ENCODE data around the gene CCNI2. TPM values are rescaled to one million over a fixed set of nuclear protein-coding genes. Genes with fewer than 3 reads are reported as not detected.
"Not testable (repeated sequence)": the region's sequence is repeated elsewhere in the genome, so short reads cannot be mapped to it uniquely, and the experiment has no call there.

Gene CCNI2
- total RNA-seq, 1 experiment from 2014 or later = not detected

DNA sequence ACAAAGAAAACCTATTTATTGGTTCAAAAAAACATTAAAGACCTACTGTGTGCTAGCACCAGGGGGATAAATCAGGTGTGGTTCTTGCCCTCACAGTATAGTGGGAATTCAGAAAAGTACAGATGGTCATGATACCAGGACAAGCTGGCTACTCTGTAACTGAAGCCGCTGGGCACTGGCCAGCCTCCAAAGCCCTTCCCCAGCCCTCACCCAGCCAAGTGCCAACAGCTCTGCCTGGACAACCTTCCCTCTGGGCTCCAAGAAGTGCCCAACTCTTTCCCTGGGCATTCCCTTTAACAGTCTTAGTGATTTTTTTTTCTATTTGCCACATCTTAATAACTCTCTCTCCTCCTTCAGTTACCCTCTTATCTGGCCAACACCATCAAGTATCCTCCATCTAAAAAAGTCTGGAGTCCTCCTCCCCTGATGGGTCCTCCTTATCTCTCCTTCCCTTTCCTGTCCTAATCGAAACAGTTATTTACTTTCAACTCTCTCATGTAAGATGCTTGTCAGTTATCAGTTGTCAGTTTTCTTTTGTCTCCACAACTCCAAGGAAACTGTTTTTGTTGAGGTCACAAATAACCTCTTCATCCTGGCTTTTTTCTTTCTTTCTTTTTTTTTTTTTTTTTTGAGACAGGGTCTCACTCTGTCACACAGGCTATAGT is 43.1 kb downstream of the CCNI2 start:
- in situ Hi-C loops (cut with HindIII; ENCODE audit: low pct_unique_long_range_greater_than_20kb, low sequenced_read_pairs) = no loop called here
- DNase-seq (ENCODE audit: low read depth, low spot score) = no peak

DNA sequence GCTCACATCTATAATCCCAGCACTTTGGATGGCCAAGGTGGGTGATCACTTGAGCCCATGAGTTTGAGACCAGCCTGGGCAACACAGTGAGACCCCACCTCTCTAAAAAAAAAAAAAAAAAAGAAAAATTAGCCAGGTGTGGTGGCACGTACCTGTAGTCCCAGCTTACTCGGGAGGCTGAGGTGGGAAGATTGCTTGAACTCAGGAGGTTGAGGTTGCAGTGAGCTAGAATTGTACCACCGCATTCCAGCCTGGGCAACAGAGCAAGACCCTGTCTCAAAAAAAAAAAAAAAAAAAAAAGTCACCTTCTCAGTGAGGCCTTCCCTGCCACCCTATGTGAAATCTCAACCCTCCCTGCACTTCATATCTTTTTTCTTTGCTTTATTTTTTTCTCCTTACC is 43.8 kb downstream of the CCNI2 start:
- no peak for DNase-seq (ENCODE audit: low read depth, low spot score)
- in situ Hi-C loops (cut with HindIII; ENCODE audit: low pct_unique_long_range_greater_than_20kb, low sequenced_read_pairs) = no loop called here

DNA sequence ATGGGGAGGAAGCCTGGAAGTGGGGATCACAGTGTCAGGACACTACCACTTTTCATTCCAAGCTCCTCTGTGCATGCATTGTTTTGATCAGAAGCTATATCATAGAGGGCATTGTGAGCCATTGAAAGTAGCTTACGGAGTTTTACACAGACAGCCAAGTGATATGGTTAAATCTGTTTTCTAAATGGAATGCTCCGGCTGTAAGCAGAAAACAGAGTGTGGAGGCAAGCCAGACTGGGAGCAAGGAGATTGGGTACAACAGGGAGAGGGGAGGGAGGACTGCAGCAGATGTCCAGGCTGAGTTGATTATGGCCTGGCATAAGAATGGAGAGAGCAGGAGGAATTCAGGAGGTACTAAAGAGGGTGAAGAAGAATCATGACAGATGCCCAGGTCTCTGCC is 50.4 kb downstream of the CCNI2 start:
- in situ Hi-C loops (cut with HindIII; ENCODE audit: low pct_unique_long_range_greater_than_20kb, low sequenced_read_pairs) = no loop called here
- DNase-seq (ENCODE audit: low read depth, low spot score) = peak; percentile 72

DNA sequence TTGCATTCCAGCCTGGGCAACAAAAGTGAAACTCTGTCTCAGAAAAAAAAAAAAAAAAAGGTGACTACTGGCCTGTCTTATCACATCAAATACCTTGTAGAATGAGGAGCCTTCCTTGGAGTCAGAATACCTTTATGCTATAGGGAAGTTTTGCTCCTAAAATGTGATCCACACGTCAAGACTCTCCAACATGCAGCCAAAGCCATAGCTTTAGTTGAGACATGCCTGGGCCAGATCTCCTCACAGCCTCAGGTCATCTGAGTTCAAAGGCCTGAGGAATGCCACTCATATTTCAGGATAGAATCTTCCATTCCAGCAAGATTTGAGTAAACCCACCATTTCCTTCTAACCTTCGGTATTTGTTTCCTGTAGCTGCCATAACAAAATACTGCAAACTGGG is 52.2 kb downstream of the CCNI2 start:
- DNase-seq (ENCODE audit: low read depth, low spot score) = no peak
- in situ Hi-C loops (cut with HindIII; ENCODE audit: low pct_unique_long_range_greater_than_20kb, low sequenced_read_pairs) = no loop called here

DNA sequence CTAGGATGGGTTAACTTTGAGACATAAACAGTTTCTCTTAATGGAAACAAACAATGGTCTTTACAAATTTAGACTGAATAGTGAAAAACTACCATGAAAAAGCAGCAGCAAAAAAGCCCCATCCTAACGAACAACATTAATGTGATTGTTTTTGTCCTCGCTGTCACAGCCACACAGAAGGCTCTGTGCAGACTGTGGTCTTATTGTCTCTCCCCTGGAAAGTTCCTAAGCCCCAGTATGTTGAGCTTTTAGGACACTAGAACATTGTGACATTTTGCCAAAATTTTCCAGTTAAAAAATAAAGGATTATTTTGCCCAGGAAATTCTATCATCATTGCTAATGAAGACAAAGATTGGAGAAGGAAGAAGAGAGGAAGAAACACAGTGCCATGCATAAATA is 53.3 kb downstream of the CCNI2 start:
- DNase-seq (ENCODE audit: low read depth, low spot score) = peak; percentile 19
- in situ Hi-C loops (cut with HindIII; ENCODE audit: low pct_unique_long_range_greater_than_20kb, low sequenced_read_pairs) = no loop called here

DNA sequence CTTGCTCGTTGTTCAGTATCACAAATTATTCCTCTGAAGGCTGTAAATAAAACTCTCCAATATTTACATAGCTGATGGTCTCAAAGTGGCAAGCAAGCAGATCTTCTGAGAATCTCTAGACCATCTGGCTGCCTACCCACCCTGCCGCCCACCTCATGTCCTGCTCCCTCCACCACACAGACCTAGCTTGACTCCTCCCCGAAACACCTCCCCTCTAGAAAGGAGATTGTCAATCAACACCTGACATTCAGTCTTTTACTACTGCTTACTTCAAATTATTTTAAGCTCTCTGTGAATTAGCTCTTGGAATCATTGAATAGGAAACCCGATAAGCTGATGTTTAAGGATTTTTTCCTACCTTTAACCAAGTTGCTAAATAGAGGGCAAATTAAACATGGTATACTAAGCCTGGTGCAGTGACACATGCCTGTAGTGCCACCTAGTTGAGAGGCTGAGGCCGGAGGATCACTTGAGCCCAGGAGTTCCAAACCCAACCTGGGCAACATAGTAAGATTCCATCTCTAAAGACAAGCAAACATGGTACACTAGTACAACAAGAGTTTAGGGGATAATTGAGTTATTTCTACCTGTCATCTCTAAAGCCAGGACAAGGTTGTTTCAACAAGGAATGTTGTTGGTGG is 54.9 kb downstream of the CCNI2 start:
- peak; percentile 26 for DNase-seq (ENCODE audit: low read depth, low spot score)
- in situ Hi-C loops (cut with HindIII; ENCODE audit: low pct_unique_long_range_greater_than_20kb, low sequenced_read_pairs) = no loop called here

DNA sequence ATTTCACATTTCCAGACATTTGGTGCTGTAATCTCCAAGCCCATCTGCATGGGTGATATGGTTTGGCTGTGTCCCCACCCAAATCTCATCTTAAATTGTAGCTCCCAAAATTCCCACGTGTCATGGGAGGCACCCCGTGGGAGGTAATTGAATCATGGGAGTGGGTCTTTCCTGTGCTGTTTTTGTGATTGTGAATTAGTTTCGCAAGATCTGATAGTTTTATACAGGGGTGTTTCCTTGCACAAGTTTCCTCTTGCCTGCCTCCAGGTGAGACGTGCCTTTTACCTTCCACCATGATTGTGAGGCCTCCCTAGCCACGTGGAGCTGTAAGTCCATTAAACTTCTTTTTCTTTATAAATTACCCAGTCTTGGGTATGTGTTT is 55.5 kb downstream of the CCNI2 start:
- in situ Hi-C loops (cut with HindIII; ENCODE audit: low pct_unique_long_range_greater_than_20kb, low sequenced_read_pairs) = not testable (repeated sequence)

More for the DNA sequence above, 55.5 kb downstream of the CCNI2 start:
- DNase-seq (ENCODE audit: low read depth, low spot score) = not testable (repeated sequence)

Other genes starting within 250 kb of the CCNI2 start
- gene IL5, start 203.9 kb upstream of the CCNI2 start, total RNA-seq (2014; rRNA removed; shearing (Covaris generic)) = not detected in 2 replicates
- 24.5 and 27.8 TPM in 2 replicates for gene RAD50, start 190.4 kb upstream of the CCNI2 start, total RNA-seq (2014; rRNA removed; shearing (Covaris generic))
- not detected in 2 replicates for gene IL13, start 89.3 kb upstream of the CCNI2 start, total RNA-seq (2014; rRNA removed; shearing (Covaris generic))
- not detected in 2 replicates for gene IL4, start 73.4 kb upstream of the CCNI2 start, total RNA-seq (2014; rRNA removed; shearing (Covaris generic))
- gene KIF3A, start 9.9 kb upstream of the CCNI2 start, total RNA-seq (2014; rRNA removed; shearing (Covaris generic)) = 6.7 and 10.9 TPM in 2 replicates
- 20.4 and 21.4 TPM in 2 replicates for gene SEPTIN8, start 29.8 kb downstream of the CCNI2 start, total RNA-seq (2014; rRNA removed; shearing (Covaris generic))
- gene SOWAHA, start 65.9 kb downstream of the CCNI2 start, total RNA-seq (2014; rRNA removed; shearing (Covaris generic)) = not detected in 2 replicates
- gene SHROOM1, start 83.2 kb downstream of the CCNI2 start, total RNA-seq (2014; rRNA removed; shearing (Covaris generic)) = 0.53 and 1.1 TPM in 2 replicates
- gene GDF9, start 119.0 kb downstream of the CCNI2 start, total RNA-seq (2014; rRNA removed; shearing (Covaris generic)) = 0.11 and 0.13 TPM in 2 replicates
- 261 and 267 TPM in 2 replicates for gene UQCRQ, start 119.2 kb downstream of the CCNI2 start, total RNA-seq (2014; rRNA removed; shearing (Covaris generic))
- 1.1 and 1.9 TPM in 2 replicates for gene LEAP2, start 126.2 kb downstream of the CCNI2 start, total RNA-seq (2014; rRNA removed; shearing (Covaris generic))
- gene AFF4, start 216.2 kb downstream of the CCNI2 start, total RNA-seq (2014; rRNA removed; shearing (Covaris generic)) = 40.5 and 40.8 TPM in 2 replicates